GM23338 (cell line): ENCODE data around the gene KIF1A. TPM values are rescaled to one million over a fixed set of nuclear protein-coding genes. Genes with fewer than 3 reads are reported as not detected.
A peak's percentile ranks its signal among the peaks of the same experiment; 100 is the strongest.

Experiments used
- ATAC-seq: fragments of 200-7000 bp; cut with Tn5 transposase; 3 replicates; pipeline ENCODE4 v1.9.1; 2020
- DNase-seq: peaks from one replicate; pipeline ENCODE4 v3.0.0-alpha.2; 2015; ENCODE audit warnings: low spot score
- H2AFZ ChIP-seq: fragments of 200-600 bp; sonication (generic); 2 replicates; pipeline ENCODE4 v1.8.0; 2016; ENCODE audit warnings: antibody characterized with exemption, mild to moderate bottlenecking, moderate library complexity
- H3F3A ChIP-seq: fragments of 200-600 bp; sonication (generic); replicated peaks from 2 replicates; pipeline ENCODE4 v1.8.0; 2017; ENCODE audit warnings: antibody characterized with exemption, mixed run types, low read depth
- H3K27ac ChIP-seq: fragments of 200-600 bp; sonication (generic); 2 replicates; pipeline ENCODE4 v1.6.1; 2016; ENCODE audit warnings: low read depth
- H3K27me3 ChIP-seq: fragments of 200-600 bp; sonication (generic); 2 replicates; pipeline ENCODE4 v1.8.0; 2016; ENCODE audit warnings: mild to moderate bottlenecking, mixed run types, moderate library complexity; ENCODE audit not compliant: insufficient read depth
- H3K36me3 ChIP-seq: fragments of 200-600 bp; sonication (generic); 2 replicates; pipeline ENCODE4 v1.8.0; 2016; ENCODE audit warnings: mild to moderate bottlenecking; ENCODE audit not compliant: insufficient read depth
- H3K4me1 ChIP-seq: fragments of 200-600 bp; sonication (generic); 2 replicates; pipeline ENCODE4 v1.8.0; 2016; ENCODE audit warnings: mild to moderate bottlenecking, moderate library complexity; ENCODE audit not compliant: insufficient read depth
- H3K4me2 ChIP-seq: fragments of 200-600 bp; sonication (generic); 2 replicates; pipeline ENCODE4 v1.7.1; 2017; ENCODE audit warnings: mixed run types
- H3K4me3 ChIP-seq: fragments of 200-600 bp; sonication (generic); 2 replicates; pipeline ENCODE4 v1.6.1; 2016; ENCODE audit warnings: mixed run types
- H3K79me2 ChIP-seq: fragments of 200-600 bp; sonication (generic); replicated peaks from 2 replicates; pipeline ENCODE4 v1.8.0; 2017; ENCODE audit warnings: mild to moderate bottlenecking; ENCODE audit not compliant: insufficient read depth
- H3K9me2 ChIP-seq: fragments of 200-600 bp; sonication (generic); 2 replicates; pipeline ENCODE4 v1.8.0; 2017; ENCODE audit not compliant: insufficient read depth
- H4K20me1 ChIP-seq: fragments of 200-600 bp; sonication (generic); replicated peaks from 2 replicates; pipeline ENCODE4 v1.8.0; 2017; ENCODE audit warnings: mild to moderate bottlenecking; ENCODE audit not compliant: insufficient read depth
- H3K27ac Mint-ChIP-seq: 2 replicates; pipeline ENCODE4 v1.8.0; 2020; ENCODE audit warnings: inconsistent platforms, mild to moderate bottlenecking, moderate library complexity, mixed read lengths
- H3K27me3 Mint-ChIP-seq: 3 replicates; pipeline ENCODE4 v1.8.0; 2022; ENCODE audit warnings: low read depth, mild to moderate bottlenecking, moderate library complexity, mixed read lengths, inconsistent platforms; ENCODE audit not compliant: insufficient read depth, poor library complexity
- H3K36me3 Mint-ChIP-seq: 3 replicates; pipeline ENCODE4 v1.8.0; 2021; ENCODE audit warnings: low read depth, mild to moderate bottlenecking, inconsistent platforms, moderate library complexity, mixed read lengths
- H3K4me1 Mint-ChIP-seq: 3 replicates; pipeline ENCODE4 v1.8.0; 2020; ENCODE audit warnings: mild to moderate bottlenecking, inconsistent platforms, mixed read lengths
- H3K4me3 Mint-ChIP-seq: 3 replicates; pipeline ENCODE4 v1.8.0; 2021; ENCODE audit warnings: moderate library complexity, mild to moderate bottlenecking, inconsistent platforms, mixed read lengths
- H3K9me3 Mint-ChIP-seq: 3 replicates; pipeline ENCODE4 v1.8.0; 2020; ENCODE audit warnings: moderate library complexity, mild to moderate bottlenecking, inconsistent platforms, mixed read lengths
- EZH2 ChIP-seq: fragments of 200-600 bp; sonication (generic); IDR thresholded peaks from one replicate; pipeline ENCODE4 v1.8.0; 2017; ENCODE audit warnings: antibody characterized with exemption, mild to moderate bottlenecking, low read depth; ENCODE audit not compliant: unreplicated experiment
- POLR2AphosphoS5 ChIP-seq: IDR thresholded peaks from 2 replicates; pipeline ENCODE4 v1.6.1; 2016; ENCODE audit warnings: antibody characterized with exemption, low read depth
- ZNF331 ChIP-seq: fragments of 250-450 bp; sonication (Bioruptor Pico); IDR thresholded peaks from 2 replicates; pipeline ENCODE4 v1.5.0; 2020; ENCODE audit warnings: low read depth, mild to moderate bottlenecking, moderate library complexity
- polyA plus RNA-seq: library from polyadenylated mRNA; unstranded; fragments of >200 nt; fragmentation: Nextera tagmentation; extraction: Ambion mirVana; gene quantifications from 2 replicates; pipeline ENCODE4 v1.2.1, GENCODE V29; 2016
- total RNA-seq: library from RNA; depleted of rRNA; stranded (reverse); fragments of >200 nt; shearing (Covaris generic); gene quantifications from 2 replicates; pipeline ENCODE4 v1.2.3, GENCODE V29; 2014
- TF ChIP-seq, protein P1 (sequence below): IDR thresholded peaks from one replicate; pipeline ENCODE4 v1.6.1; 2018; ENCODE audit warnings: antibody characterized with exemption; ENCODE audit not compliant: unreplicated experiment
- TF ChIP-seq, protein P2 (sequence below): fragments of 250-450 bp; sonication (Bioruptor Pico); IDR thresholded peaks from 2 replicates; pipeline ENCODE4 v1.5.0; 2020; ENCODE audit warnings: mild to moderate bottlenecking, moderate library complexity

Gene KIF1A
- total and polyA plus RNA-seq, 2 experiments from 2014 or later: 169 to 214 TPM

DNA sequence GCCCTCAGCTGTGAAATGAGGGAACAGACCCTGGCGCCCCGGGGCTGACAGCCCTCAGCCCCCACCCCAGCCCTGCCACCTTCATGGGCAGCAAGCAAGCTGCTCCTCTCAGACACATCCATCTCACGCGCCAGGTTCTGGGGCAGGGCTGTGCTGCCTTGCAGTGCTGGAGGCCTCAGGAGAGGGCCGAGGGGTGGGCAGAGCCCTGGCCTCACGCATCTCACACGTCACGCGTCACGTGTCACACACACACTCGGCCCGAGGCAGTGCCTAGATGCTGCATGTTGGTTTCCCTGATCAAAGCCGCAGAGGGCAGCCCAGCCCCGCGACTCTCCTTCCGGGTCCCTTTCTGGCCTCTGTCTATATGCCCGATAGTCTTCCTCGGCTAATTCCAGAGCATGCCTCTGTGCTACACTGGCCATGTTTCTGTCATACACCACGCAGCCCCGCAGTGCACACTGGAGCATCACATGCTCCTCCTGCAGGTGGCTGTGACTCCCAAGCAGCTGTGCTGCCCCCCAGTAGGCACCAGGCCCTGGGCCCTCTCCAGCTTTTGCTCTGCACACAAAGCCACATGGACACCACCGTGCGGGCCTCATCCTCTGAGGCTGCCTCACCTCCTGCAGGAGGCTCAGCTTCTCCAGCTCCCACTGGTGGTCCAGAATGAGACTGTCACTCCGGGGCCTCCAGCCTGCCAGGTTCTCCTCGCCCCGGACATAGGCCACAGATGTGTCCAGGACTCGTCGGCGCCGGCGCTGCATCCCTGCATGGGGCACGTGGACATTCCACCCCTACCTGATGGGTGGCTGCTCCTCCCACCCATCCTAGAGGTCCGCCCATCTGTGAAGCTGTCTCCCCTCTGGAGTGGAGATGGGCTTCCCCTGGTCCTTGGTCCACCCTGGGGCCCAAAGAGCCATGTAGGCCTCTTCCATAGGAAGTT, 97.0 kb downstream of the KIF1A start:
- H2AFZ ChIP-seq: no peak overlapping the region
- 0 out of 2 replicates have a peak, but pooled peaks have one; percentile 3 for TF ChIP-seq POLR2AphosphoS5
- TF ChIP-seq, protein P1, sequence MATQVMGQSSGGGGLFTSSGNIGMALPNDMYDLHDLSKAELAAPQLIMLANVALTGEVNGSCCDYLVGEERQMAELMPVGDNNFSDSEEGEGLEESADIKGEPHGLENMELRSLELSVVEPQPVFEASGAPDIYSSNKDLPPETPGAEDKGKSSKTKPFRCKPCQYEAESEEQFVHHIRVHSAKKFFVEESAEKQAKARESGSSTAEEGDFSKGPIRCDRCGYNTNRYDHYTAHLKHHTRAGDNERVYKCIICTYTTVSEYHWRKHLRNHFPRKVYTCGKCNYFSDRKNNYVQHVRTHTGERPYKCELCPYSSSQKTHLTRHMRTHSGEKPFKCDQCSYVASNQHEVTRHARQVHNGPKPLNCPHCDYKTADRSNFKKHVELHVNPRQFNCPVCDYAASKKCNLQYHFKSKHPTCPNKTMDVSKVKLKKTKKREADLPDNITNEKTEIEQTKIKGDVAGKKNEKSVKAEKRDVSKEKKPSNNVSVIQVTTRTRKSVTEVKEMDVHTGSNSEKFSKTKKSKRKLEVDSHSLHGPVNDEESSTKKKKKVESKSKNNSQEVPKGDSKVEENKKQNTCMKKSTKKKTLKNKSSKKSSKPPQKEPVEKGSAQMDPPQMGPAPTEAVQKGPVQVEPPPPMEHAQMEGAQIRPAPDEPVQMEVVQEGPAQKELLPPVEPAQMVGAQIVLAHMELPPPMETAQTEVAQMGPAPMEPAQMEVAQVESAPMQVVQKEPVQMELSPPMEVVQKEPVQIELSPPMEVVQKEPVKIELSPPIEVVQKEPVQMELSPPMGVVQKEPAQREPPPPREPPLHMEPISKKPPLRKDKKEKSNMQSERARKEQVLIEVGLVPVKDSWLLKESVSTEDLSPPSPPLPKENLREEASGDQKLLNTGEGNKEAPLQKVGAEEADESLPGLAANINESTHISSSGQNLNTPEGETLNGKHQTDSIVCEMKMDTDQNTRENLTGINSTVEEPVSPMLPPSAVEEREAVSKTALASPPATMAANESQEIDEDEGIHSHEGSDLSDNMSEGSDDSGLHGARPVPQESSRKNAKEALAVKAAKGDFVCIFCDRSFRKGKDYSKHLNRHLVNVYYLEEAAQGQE: no peak
- no peak for TF ChIP-seq EZH2
- H3K79me2 ChIP-seq: no peaks in the 10 kb centered on the region
- Mint-ChIP-seq H3K4me1 (no peaks in the 10 kb centered on the region; the same call in 2 of the 3 replicates), H3K9me3 (peaks cover 4% of the 10 kb centered on the region; the same call in 1 of the 3 replicates), H3K27me3 (peaks cover 27% of the 10 kb centered on the region), H3K27ac (no peak overlapping the region), H3K36me3 (peaks cover 46% of the 10 kb centered on the region), H3K4me3 (no peak overlapping the region)
- H3K4me1 ChIP-seq: no peaks in the 10 kb centered on the region
- DNase-seq (no peak), ATAC-seq (no peak)
- no peaks in the 10 kb centered on the region; the same call in 1 of the 2 replicates for H4K20me1 ChIP-seq
- H3K4me3 ChIP-seq: no peak overlapping the region
- peaks cover 12% of the 10 kb centered on the region; the same call in 1 of the 2 replicates for H3K36me3 ChIP-seq
- no peaks in the 10 kb centered on the region for H3K9me2 ChIP-seq
- no peaks in the 10 kb centered on the region for H3F3A ChIP-seq
- H3K27ac ChIP-seq: no peak overlapping the region
- H3K4me2 ChIP-seq: no peak overlapping the region
- no peaks in the 10 kb centered on the region for H3K27me3 ChIP-seq

DNA sequence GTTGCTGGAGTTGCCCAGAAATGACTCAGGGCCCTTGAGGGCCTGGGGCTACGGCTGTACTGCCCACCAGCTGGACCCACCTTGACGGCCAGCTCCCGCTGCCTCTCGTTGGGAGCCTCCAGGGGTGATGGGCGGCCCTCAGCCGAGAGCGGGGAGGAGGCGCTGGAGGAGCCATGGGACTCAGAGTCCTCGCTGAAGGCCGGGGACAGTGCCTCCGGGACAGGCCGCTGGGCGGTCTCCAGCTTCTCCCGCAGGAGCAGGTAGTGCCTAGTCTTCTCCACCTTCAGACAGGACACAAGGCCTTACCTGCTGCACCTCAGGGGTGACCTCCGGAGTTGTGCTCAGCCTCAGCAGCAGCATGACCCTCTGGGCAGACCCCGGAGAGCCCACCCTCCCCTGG, 97.6 kb downstream of the KIF1A start:
- Histone ChIP-seq H3K27me3 (no peaks in the 10 kb centered on the region), H3K9me2 (no peaks in the 10 kb centered on the region), H3K4me1 (no peaks in the 10 kb centered on the region), H3F3A (no peaks in the 10 kb centered on the region), H3K4me3 (no peak overlapping the region), H4K20me1 (no peaks in the 10 kb centered on the region; the same call in 1 of the 2 replicates), H3K27ac (no peak overlapping the region), H3K36me3 (peaks cover 12% of the 10 kb centered on the region; the same call in 1 of the 2 replicates), H3K79me2 (no peaks in the 10 kb centered on the region), H2AFZ (no peak overlapping the region), H3K4me2 (no peak overlapping the region)
- peaks cover 29% of the 10 kb centered on the region for H3K27me3 Mint-ChIP-seq
- peaks cover 47% of the 10 kb centered on the region for H3K36me3 Mint-ChIP-seq
- ATAC-seq: no peak
- H3K4me1 Mint-ChIP-seq: no peaks in the 10 kb centered on the region; the same call in 2 of the 3 replicates
- H3K9me3 Mint-ChIP-seq: peaks cover 4% of the 10 kb centered on the region; the same call in 1 of the 3 replicates
- no peak overlapping the region for H3K4me3 Mint-ChIP-seq
- DNase-seq: no peak
- H3K27ac Mint-ChIP-seq: no peak overlapping the region
- no peak for TF ChIP-seq ZNF331 (CRISPR knock-in tag)
- TF ChIP-seq, protein P2, sequence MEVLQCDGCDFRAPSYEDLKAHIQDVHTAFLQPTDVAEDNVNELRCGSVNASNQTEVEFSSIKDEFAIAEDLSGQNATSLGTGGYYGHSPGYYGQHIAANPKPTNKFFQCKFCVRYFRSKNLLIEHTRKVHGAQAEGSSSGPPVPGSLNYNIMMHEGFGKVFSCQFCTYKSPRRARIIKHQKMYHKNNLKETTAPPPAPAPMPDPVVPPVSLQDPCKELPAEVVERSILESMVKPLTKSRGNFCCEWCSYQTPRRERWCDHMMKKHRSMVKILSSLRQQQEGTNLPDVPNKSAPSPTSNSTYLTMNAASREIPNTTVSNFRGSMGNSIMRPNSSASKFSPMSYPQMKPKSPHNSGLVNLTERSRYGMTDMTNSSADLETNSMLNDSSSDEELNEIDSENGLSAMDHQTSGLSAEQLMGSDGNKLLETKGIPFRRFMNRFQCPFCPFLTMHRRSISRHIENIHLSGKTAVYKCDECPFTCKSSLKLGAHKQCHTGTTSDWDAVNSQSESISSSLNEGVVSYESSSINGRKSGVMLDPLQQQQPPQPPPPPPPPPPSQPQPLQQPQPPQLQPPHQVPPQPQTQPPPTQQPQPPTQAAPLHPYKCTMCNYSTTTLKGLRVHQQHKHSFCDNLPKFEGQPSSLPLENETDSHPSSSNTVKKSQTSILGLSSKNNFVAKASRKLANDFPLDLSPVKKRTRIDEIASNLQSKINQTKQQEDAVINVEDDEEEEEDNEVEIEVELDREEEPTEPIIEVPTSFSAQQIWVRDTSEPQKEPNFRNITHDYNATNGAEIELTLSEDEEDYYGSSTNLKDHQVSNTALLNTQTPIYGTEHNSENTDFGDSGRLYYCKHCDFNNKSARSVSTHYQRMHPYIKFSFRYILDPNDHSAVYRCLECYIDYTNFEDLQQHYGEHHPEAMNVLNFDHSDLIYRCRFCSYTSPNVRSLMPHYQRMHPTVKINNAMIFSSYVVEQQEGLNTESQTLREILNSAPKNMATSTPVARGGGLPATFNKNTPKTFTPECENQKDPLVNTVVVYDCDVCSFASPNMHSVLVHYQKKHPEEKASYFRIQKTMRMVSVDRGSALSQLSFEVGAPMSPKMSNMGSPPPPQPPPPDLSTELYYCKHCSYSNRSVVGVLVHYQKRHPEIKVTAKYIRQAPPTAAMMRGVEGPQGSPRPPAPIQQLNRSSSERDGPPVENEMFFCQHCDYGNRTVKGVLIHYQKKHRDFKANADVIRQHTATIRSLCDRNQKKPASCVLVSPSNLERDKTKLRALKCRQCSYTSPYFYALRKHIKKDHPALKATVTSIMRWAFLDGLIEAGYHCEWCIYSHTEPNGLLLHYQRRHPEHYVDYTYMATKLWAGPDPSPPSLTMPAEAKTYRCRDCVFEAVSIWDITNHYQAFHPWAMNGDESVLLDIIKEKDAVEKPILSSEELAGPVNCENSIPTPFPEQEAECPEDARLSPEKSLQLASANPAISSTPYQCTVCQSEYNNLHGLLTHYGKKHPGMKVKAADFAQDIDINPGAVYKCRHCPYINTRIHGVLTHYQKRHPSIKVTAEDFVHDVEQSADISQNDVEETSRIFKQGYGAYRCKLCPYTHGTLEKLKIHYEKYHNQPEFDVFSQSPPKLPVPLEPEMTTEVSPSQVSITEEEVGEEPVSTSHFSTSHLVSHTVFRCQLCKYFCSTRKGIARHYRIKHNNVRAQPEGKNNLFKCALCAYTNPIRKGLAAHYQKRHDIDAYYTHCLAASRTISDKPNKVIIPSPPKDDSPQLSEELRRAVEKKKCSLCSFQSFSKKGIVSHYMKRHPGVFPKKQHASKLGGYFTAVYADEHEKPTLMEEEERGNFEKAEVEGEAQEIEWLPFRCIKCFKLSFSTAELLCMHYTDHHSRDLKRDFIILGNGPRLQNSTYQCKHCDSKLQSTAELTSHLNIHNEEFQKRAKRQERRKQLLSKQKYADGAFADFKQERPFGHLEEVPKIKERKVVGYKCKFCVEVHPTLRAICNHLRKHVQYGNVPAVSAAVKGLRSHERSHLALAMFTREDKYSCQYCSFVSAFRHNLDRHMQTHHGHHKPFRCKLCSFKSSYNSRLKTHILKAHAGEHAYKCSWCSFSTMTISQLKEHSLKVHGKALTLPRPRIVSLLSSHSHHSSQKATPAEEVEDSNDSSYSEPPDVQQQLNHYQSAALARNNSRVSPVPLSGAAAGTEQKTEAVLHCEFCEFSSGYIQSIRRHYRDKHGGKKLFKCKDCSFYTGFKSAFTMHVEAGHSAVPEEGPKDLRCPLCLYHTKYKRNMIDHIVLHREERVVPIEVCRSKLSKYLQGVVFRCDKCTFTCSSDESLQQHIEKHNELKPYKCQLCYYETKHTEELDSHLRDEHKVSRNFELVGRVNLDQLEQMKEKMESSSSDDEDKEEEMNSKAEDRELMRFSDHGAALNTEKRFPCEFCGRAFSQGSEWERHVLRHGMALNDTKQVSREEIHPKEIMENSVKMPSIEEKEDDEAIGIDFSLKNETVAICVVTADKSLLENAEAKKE (CRISPR knock-in tag): no peak
- TF ChIP-seq, protein P1: no peak
